ENCODE results near the gene IL13RA2. TPM values are rescaled to one million over a fixed set of nuclear protein-coding genes. Genes with fewer than 3 reads are reported as not detected.

Gene IL13RA2
- 2.2 and 2.3 TPM in 2 replicates for total RNA-seq

GRCh38 chrX:115017455-115017854, at the start of gene IL13RA2:
Gene IL13RA2 (minus strand): TSS chrX:115017616. CDS start chrX:115017269, 347 bp downstream.
- no peak for TF ChIP-seq CTCF (IDR thresholded peaks at IDR 0.05; ENCODE audit: insufficient read depth, low read depth, low read length)
- H3K4me3 ChIP-seq (ENCODE audit: low read depth, low read length): no peak within 1 kb of the TSS

GRCh38 chrX:115065304-115065703, 47.9 kb upstream of the IL13RA2 start:
- no peak for TF ChIP-seq CTCF (IDR thresholded peaks at IDR 0.05; ENCODE audit: insufficient read depth, low read depth, low read length)
- no peak overlapping the region for H3K4me3 ChIP-seq (ENCODE audit: low read depth, low read length)
- DNase-seq (ENCODE audit: low read depth): no peak

More at GRCh38 chrX:115017455-115017854, at the start of gene IL13RA2:
- no peak for DNase-seq (ENCODE audit: low read depth)

GRCh38 chrX:115060013-115060412, 42.6 kb upstream of the IL13RA2 start:
- no peak for TF ChIP-seq CTCF (IDR thresholded peaks at IDR 0.05; ENCODE audit: insufficient read depth, low read depth, low read length)
- H3K4me3 ChIP-seq (ENCODE audit: low read depth, low read length): no peak overlapping the region
- DNase-seq (ENCODE audit: low read depth): peak; percentile 39

- no peak for TF ChIP-seq CTCF (IDR thresholded peaks at IDR 0.05; ENCODE audit: insufficient read depth, low read depth, low read length)
- DNase-seq (ENCODE audit: low read depth): peak; percentile 87
- H3K4me3 ChIP-seq (ENCODE audit: low read depth, low read length): no peak overlapping the region
Observed at GRCh38 chrX:115058276-115058675, 40.9 kb upstream of the IL13RA2 start.

GRCh38 chrX:115054876-115055275, 37.5 kb upstream of the IL13RA2 start:
- no peak for DNase-seq (ENCODE audit: low read depth)
- no peak overlapping the region for H3K4me3 ChIP-seq (ENCODE audit: low read depth, low read length)
- no peak for TF ChIP-seq CTCF (IDR thresholded peaks at IDR 0.05; ENCODE audit: insufficient read depth, low read depth, low read length)

- H3K4me3 ChIP-seq (ENCODE audit: low read depth, low read length): no peak overlapping the region
- no peak for DNase-seq (ENCODE audit: low read depth)
- no peak for TF ChIP-seq CTCF (IDR thresholded peaks at IDR 0.05; ENCODE audit: insufficient read depth, low read depth, low read length)
Observed at GRCh38 chrX:115053223-115053622, 35.8 kb upstream of the IL13RA2 start.

GRCh38 chrX:115047715-115048114, 30.3 kb upstream of the IL13RA2 start:
- H3K4me3 ChIP-seq (ENCODE audit: low read depth, low read length): no peak overlapping the region
- no peak for DNase-seq (ENCODE audit: low read depth)

More at GRCh38 chrX:115047715-115048114, 30.3 kb upstream of the IL13RA2 start:
- TF ChIP-seq CTCF (IDR thresholded peaks at IDR 0.05; ENCODE audit: insufficient read depth, low read depth, low read length): no peak
